Epidermal melanocyte (primary cell): ENCODE measurements around the gene UBA3.

Source experiments
- DNase-seq: peaks from one replicate; pipeline ENCODE4 v3.0.0; 2011; ENCODE audit warnings: low spot score; ENCODE audit not compliant: insufficient read length

Gene UBA3

DNA sequence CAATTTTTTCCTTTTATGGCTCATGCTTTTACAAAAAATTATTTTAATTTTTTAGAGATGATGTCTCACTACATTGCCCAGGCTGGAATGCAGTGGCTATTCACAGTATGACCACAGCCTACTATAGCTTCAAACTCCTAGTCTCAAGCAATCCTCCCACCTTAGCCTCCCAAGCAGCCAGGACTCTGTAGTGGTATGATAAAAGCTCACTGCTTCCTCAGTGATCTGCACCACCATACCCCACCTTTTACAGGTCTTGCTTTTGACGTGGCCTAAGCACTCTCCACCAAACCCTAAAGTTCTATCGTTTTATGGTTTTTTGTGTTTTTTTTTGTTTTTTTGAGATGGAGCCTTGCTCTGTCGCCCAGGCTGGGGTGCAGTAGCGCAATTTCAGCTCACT is 14.0 kb downstream of the UBA3 start:
- no peak for DNase-seq

DNA sequence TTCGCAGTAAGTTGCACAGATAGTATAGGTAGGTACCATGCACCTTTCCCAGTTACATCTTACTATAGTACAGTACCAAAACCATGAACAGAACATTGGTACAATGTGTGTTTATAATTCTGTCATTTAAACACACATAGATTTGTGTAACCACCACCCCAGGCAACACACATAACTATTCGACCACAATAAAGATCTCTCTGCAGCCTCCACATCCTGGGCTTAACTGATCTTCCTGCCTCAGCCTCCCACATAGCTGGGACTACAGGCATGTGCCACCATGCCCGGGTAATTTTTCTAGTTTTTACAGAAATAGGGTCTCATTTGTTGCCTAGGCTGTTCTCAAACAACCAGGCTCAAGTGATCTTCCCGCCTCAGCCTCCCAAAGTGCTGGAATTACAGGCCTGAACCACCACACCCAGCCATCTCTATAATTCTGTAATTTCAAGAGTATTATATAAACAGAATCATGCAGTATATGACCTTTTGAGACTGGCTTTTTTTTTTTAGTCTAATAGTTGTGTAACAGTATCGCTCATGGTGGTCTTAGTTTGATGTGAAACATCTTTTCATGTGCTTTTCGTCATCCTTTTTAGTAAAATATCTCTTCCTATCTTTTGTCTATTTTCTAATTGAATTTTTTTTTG is 14.7 kb downstream of the UBA3 start:
- DNase-seq: no peak

DNA sequence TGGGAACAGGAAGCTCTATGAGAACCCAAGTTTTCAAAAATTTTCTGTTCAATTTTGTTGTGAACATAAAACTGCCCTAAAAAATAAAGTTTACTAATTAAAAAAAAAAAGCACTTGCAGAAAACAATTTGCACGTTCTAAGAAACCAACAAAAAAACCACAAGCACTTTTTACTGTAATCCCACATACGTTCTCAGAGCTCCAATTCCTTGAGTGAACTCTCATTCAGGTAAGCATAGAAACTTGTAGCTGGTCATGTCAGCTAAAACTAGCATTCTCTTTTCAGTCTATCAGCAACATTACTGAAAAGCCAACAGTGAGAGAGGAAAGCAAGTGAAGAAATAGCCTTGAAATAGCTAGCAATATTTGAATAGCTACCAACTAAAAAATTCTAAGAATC is 16.5 kb downstream of the UBA3 start:
- no peak for DNase-seq

DNA sequence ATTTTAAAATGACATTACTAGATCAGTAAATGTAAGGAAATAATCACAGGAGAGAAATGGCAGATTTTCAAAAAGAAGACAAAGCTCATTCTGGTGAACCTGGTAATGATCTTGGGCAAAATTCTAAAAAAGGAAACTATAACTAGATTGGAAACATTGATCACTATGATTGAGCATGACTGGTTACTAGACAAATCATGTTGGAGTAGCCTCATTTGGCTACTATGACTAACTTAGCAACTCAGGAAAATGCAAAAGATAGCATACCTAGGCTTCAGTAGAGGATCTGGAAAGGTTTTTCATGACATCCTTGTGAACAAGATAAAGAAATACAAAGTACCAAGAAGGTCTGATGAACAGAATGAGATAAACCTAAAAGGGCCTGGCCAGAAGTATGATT is 20.5 kb downstream of the UBA3 start:
- DNase-seq: no peak

DNA sequence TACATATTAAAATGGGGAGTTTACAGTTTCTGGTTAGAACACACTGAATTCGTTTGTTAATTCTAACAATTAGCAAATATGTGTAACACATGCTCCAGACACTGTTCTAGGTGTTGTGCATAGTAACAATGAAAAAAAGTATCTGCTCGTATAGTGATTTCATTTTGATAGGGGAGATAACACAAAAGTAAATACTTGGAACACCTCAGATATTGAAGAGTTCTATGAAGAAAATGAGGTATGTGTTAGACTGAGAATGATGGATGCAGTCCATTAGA is 21.3 kb downstream of the UBA3 start:
- DNase-seq: no peak

DNA sequence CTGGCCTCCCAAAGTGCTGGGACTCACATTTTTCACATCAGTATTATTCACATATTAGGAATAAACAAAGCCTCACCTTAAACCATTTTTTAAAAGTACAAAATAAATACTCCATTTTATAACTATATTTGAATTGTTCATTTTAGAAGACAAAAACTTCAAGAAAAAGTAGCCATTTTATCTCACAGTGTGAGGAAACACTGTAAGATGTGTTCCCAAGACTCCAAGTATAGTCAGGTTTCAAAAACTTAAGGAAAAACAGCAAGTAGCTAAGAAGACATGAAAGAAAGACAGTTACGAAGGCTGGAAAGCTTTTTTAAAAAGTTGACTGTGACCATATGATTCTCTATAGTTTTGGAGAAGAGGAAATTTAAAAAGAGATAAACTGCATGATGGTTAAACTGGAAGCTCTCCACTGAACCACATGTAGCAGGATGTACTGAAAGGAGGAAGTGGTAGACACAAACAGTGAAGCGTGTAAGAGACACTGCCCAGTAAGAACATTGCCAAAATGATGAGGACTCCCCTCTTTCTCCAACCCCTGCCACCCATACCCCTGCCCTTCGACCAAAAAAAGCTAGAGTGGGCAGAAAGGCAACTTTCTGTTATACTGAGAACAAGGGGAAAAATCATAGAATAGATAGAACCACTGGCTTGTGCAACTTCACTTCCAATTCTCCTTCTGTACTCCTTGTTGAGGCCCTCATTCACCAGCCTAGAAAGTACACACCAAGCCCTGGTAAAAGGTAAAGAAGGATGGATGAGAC is 21.8 kb downstream of the UBA3 start:
- no peak for DNase-seq

DNA sequence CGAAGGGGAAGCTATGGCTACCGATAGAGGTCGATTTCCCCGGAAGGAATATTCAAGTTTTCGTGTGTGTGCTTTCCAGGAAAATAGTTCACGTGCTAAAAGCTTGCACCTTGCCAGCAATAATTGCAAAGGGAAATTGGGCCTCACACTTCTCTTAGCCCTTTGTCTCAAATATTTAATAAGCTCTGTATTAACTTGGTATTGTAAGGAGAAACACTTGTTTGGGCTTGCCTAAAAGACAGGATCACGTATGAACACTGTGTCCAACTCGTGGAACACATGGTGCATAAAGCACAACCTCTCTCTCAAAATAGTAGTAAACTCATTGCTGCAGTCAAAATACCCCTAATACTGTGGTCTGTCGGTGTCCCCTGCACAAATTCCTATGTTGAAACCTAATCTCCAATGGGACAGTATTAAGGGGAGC is 27.7 kb downstream of the UBA3 start:
- no peak for DNase-seq

DNA sequence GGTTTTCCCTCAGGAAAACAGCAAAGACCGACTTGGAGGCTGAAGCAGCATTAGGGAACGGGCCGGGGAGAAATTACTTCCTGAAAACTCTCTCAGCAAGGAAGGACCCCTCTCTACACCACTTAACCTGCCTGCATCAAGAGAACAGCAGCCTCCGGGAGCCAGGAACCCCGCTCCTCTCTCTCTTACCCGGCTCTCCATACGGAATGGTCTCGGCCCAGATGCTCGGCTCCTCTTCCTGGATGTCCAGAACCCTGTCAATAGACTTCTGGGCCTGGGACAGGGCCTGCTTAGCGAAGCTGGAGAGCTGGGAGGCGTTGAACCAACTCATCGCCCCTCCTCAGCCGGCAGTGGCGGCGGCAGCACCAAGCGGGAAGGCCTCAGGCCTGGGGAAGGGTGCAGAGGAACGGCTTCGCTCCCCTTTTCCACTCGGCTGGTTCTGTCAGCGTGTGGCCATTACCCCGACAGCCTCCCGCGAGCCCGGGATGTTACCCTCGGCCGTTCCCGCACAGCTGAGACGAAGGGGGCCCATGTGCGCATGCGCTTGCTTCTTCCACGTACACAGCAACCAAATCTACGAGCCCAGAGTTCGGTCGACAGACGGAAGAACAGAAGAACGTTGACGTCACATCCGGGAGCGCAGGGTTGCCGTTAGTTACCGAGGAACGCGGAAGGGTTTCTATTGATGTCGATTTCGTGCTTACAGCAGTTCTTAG is 28.3 kb downstream of the UBA3 start, which contains the start of gene TMF1:
TMF1 (minus strand) TSS at position 578 of the 716 bp plus-strand sequence; CDS start at position 331, 247 bp downstream.
- DNase-seq: peak; percentile 84

DNA sequence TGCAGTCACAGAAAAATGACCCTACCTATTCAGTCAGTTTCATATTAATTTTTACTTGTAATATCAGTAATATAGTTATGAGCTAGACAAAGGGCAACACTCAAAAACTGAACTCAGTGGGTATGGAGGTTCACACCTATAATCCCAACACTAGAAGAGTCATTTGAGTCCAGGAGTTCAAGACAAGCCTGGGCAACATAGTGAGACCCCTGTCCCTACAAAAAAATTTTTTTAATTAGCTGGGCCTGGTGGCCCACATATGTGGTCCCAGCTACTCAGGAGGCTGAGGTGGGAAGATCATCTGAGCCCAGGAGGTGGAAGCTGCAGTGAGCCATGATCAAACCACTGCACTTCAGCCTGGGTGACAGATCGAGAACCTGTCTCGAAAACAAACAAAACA is 31.2 kb downstream of the UBA3 start:
- no peak for DNase-seq

DNA sequence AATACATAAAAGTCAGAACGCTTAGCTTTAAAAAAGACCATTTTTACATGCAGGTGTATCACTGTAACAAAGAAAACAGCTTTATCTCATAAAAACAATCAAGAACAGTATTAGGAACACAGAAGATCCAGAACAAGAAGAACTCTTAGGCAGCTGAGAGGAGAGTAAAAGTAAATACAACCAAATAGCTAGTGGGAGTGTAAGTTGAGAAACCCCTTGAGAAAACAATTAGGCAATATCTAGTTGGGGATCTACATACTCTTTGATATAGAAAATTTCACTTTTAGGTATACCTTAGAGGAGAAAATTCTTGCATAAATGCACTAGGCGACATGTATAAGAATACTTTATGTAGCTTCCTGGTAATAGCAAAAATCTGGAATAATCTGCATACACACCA is 35.6 kb downstream of the UBA3 start:
- no peak for DNase-seq

DNA sequence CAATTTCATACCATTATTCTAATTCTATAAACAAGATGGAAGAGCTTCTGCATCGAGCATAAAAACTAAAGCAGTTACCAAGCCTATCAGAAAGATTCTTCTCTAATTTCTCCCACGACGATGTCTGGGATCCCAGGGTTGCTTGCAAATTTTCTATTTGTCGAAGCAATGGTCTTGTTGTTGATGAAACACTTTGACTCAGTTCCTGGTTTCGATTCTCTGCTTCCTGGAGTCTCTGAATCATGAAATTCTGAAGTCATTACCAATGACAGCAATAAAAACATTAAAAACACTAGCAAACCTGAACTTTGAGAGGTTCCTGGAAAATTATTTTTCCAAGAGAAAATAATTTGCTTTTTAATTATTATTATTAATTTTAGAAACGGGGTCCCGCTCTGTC is 46.7 kb downstream of the UBA3 start:
- DNase-seq: no peak

DNA sequence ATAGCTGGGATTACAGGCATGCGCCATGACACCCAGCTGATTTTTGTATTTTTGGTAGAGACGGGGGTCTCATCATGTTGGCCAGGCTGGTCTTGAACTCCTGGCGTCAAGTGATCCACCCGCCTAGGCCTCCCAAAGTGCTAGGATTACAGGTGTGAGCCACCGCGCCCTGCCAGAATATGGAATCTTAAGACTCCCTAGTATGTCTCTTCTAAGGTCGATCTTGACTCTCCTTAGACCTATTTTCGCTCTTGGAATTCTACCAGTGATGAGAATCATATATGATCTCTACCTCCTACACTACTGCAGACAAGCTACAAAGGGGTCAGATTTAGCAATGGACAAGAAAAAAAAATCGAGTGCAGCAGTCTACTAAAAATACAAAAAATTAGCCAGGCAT is 47.4 kb downstream of the UBA3 start:
- DNase-seq: no peak

DNA sequence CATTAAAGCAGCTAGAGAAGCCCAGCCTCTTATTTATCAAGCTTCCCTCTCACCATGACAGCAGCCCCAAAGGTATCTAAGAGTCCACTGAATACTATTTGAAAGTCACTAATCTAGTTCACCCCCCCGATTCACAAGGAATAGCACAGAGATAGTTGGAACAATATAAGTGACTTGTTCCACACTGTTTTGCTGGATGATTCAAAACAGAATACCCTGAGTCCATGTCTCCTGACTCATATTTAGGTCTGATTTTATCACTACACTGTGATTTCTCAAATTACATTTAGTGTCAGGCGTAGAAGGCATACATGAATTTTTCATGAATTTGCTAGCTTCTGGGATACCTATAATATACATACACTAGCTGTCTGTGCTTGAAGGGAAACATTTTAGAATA is 48.0 kb downstream of the UBA3 start:
- no peak for DNase-seq

DNA sequence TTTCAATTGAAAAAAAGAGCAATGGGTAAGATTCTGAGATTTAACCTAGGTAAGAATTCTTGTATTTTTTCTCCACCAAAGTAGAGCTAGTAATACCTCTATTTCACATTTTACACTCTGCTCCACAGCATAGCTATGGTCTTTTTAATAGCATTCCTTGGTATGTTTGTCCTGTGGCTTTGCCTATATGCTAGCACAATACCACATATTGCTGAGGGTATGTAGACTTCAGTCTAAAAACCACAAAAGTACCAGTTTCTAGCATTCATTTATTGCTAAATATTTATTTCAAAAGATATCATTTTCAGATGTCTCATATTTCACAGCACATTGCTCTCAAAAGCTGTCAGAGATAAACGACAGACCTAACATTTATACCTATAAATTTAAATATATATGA is 48.5 kb downstream of the UBA3 start:
- no peak for DNase-seq

DNA sequence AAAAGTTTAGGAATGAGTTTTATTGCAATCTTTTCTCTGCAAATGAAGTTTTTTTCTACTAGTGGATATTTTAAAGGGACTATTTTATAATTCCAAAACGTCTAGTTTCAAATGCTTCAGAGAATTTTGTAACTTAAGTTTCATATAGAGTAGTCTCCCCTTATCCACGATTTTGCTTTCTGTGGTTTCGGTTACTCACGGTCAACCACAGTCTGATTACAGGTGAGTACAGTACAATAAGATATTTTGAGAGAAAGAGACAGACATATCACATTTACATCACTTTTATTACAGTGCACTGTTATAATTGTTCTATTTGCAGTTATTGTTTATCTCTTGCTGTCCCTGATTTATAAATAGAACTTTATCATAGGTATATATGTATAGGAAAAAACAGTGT is 59.3 kb downstream of the UBA3 start:
- no peak for DNase-seq

DNA sequence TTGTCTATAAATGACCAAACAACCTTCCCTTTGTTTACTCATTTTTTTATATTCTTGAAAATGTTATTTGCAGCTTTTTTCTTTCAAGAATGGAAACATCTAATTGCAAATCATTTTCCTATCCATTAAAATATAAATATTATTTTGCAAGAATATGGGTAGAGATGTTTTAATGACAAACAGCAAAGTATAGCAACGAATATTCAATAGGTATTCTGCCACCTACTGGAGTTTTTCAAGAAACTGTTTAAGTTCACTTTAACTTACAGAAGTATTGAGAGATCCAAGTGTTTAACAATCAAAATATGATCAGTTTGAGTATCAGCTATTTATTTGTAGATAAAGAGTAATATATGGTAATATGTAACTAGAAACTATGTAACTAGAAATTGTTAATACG is 59.7 kb downstream of the UBA3 start:
- DNase-seq: no peak

DNA sequence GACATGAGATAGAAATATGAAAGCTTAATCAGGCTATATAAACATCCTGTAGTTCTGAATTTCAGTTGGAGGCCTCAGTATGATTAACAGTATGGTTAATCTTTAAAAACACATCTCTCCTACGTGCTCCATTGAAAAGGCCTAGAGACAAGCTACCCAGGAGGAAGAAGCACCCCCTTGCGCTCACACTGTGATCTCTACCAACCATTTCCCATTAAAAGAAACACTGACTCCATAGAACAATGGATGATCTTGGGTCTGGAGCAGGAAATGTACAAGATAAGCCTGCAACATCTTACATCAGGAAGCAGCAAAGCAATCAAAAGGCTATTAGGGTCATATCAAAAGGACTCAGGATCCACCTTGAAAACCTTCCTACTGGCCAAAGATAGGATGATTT is 63.3 kb downstream of the UBA3 start:
- DNase-seq: no peak

DNA sequence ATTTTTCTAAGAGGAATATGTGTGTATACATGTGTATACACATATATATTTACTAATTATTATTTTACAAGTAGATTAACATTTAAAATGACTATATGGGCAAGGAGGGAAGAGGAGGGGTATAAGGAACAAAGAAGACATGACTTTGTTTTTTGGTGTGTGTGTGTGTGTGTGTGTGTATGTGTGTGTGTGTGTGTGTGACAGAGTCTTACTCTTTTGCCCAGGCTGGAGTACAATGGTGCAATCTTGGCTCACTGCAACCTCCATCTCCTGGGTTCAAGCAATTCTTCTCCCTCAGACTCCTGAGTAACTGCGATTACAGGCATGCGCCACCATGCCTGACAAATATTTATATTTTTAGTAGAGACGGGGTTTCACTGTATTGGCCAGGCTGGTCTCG is 64.1 kb downstream of the UBA3 start:
- no peak for DNase-seq

DNA sequence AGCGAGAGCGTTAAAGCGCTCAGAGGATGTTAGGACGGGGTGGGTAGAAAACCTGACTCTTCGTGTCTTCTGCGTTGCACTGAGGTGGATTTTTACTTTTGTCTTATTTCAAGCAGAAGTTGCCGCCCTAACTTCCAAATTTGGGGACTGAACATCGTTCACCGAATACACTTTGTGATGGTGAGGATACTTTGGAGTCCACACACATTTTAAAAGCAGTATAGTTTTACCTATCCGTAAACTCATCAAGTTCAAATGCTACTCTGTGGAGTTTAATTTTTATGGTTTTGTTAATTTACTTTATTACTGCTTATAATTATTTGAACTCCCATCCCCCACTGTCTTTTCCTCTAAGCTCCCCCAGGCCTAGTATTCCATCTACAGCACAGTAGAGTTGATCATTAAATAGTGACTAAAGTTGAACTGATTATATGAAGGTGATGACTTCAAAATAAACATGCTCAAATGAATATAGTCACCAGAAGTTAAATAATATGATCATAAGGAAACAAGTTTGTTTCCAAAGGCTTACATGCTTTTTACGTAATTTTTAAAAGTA is 66.1 kb downstream of the UBA3 start:
- no peak for DNase-seq

DNA sequence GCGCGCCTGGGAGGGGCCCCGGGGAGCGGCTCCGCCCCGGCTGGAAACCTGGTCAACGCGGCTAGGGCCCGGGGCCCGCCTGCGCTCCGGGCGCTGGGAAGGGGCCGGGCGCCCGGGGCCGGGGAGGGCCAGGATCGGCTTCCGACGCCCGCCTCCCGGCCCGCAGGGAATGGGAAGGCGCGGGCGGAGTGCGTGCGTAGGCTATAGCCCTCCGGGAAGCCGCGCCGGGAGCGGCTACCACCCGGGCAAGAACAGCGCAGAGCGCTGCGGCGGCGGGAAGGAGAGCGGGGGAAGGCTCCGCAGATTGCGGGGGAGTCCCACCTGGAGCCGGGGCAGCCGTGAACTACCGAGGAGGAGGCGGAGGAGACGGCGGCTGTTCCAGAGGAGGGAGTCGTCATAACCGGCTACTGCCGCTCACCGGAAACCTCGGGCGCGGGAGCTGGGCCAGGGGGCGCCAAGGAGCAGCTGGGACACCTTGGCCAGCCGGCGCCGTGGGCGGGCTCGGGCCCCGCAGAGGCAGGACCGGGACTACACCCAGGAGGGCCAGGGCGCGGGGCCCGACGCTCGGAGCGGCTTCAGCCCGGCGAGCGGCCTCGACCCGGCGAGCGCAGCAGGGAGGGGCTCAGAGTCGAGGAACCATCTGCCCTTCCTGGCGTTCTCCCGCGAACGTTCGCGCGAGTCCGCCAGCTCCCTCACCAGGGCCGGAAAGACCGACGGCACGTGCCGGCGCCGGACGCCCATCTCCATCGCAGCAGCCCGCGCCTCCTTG is 66.7 kb downstream of the UBA3 start, which contains the start of gene EOGT:
EOGT (minus strand) TSS at position 432 of the 769 bp plus-strand sequence. CDS start 3,838 bp downstream, outside the sequence.
- DNase-seq: peak; percentile 58

DNA sequence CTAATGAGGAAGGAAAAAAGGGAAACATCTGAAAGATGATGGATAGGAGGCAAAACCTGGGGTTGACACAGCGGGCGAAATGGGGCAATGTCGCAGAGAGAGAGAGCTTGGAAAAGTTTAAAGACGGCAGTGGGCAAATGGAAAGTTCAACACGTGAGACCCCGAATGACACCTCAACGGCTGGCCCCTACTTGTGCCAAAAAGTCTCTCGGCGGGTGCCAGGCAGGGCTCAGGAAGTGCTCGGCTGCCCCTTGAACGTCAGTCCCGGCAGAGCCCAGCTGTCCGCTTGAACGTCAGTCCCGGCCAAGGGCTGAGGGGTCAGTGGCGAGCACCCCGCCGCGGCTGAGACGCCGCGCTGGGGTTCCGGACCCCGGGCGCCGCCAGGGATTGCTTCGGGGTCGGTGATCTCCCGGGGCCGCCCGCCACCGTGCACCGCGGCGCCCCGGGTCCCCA is 67.3 kb downstream of the UBA3 start:
- no peak for DNase-seq
